ENCODE measurements around the gene GPR62. TPM values are rescaled to one million over a fixed set of nuclear protein-coding genes. Genes with fewer than 3 reads are reported as not detected.

GPR62 gene
- total and polyA plus RNA-seq, 7 donors = 0.03 to 1.1 (median 0.71) TPM; not detected in 4

DNA sequence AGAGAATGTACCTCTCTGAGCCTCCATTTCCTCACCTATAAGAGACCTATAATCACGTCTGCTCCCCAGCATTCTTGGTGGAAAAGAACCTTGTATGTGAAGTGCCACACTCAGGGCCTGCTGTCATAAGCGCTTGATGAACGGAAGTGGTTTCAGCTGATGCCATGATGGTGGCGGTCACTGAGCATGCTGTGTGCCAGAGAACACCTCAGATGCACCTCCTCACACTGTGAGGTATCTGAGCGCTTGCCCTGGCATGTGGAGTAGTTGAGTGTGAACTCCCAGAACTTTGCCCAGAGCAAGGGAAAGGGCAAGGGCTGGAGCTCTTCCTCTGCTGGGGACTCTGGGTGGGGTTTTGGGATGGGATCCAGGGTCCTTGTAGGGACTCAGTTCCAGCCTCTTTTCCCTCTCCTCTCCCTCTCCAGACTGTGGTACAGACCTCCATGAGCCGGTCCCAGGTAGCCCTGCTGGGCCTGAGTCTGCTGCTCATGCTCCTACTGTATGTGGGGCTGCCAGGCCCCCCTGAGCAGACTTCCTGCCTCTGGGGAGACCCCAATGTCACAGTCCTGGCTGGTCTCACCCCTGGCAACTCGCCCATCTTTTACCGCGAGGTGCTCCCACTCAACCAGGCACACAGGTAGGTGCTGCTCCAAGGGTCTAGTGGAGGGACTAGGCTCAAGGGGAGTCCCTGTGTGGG, 22.4 kb downstream of the GPR62 start:
- DNase-seq = no peak
- WGBS, 2 donors = 91 to 94% methylated on average over 9 of the region's 9 CpGs
- peaks cover 0 to 7% (median 0%) of the 10 kb centered on the region in 4 donors for H3K36me3 ChIP-seq
- TF ChIP-seq EP300 (IDR thresholded peaks at IDR 0.05) (no peak), POLR2A (IDR thresholded peaks at IDR 0.05) (no peak), POLR2AphosphoS5 (IDR thresholded peaks at IDR 0.05) (no peak)
- TF ChIP-seq, protein P1, sequence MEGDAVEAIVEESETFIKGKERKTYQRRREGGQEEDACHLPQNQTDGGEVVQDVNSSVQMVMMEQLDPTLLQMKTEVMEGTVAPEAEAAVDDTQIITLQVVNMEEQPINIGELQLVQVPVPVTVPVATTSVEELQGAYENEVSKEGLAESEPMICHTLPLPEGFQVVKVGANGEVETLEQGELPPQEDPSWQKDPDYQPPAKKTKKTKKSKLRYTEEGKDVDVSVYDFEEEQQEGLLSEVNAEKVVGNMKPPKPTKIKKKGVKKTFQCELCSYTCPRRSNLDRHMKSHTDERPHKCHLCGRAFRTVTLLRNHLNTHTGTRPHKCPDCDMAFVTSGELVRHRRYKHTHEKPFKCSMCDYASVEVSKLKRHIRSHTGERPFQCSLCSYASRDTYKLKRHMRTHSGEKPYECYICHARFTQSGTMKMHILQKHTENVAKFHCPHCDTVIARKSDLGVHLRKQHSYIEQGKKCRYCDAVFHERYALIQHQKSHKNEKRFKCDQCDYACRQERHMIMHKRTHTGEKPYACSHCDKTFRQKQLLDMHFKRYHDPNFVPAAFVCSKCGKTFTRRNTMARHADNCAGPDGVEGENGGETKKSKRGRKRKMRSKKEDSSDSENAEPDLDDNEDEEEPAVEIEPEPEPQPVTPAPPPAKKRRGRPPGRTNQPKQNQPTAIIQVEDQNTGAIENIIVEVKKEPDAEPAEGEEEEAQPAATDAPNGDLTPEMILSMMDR (IDR thresholded peaks at IDR 0.05) = no peak
- H3K4me3 ChIP-seq = no peak overlapping the region
- no peaks in the 10 kb centered on the region for H3K27me3 ChIP-seq
- intact Hi-C loops (cut with DNase I) = no loop called here
- H3K4me1 ChIP-seq = peaks cover 0 to 39% (median 34%) of the 10 kb centered on the region in 4 donors
- no peaks in the 10 kb centered on the region for H3K9me3 ChIP-seq
- no peak overlapping the region for H3K27ac ChIP-seq

DNA sequence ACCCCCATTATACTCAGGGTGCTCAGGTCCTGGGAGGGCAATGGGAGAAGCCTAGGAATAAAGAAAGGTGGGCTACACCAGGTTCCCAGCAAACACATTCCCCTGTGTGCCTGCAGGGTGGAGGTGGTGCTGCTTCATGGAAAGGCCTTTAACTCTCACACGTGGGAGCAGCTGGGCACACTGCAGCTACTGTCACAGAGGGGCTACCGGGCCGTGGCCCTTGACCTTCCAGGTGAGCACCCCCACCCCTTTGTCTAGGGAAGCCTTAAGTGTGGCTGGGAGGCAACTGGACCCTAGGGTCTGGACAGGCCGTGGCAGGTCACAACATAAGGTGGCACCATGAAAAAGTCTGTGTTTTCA, 22.9 kb downstream of the GPR62 start:
- H3K4me1 ChIP-seq = peaks cover 0 to 40% (median 32%) of the 10 kb centered on the region in 4 donors

DNA sequence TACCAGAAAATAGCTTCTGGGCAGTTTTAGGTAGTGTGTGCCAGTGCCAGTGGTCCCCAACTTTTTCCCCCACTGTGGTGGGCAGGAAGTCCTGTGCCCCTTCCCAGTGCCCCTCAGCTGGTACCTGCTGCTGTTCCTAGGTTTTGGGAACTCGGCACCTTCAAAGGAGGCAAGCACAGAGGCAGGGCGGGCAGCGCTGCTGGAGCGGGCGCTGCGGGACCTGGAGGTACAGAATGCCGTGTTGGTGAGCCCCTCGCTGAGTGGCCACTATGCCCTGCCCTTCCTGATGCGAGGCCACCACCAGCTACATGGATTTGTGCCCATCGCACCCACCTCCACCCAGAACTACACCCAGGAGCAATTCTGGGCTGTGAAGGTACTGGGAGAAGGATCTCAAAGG, 25.1 kb downstream of the GPR62 start:
- no peaks in the 10 kb centered on the region for H3K27me3 ChIP-seq
- WGBS, 2 donors = 97% methylated on average over 10 of the region's 10 CpGs
- H3K27ac ChIP-seq = no peak overlapping the region
- H3K36me3 ChIP-seq = peaks cover 0 to 7% (median 0%) of the 10 kb centered on the region in 4 donors
- intact Hi-C loops (cut with DNase I) = no loop called here
- H3K4me1 ChIP-seq = peaks cover 0 to 38% (median 30%) of the 10 kb centered on the region in 4 donors
- no peak for TF ChIP-seq POLR2AphosphoS5 (IDR thresholded peaks at IDR 0.05)
- no peak for TF ChIP-seq POLR2A (IDR thresholded peaks at IDR 0.05)
- TF ChIP-seq EP300 (IDR thresholded peaks at IDR 0.05) = no peak
- TF ChIP-seq, protein P1 (IDR thresholded peaks at IDR 0.05) = no peak
- no peak for DNase-seq
- no peak overlapping the region for H3K4me3 ChIP-seq
- no peaks in the 10 kb centered on the region for H3K9me3 ChIP-seq

More for the DNA sequence above, 22.9 kb downstream of the GPR62 start:
- Histone ChIP-seq H3K36me3 (peaks cover 0 to 7% (median 0%) of the 10 kb centered on the region in 4 donors), H3K27ac (no peak overlapping the region), H3K27me3 (no peaks in the 10 kb centered on the region), H3K4me3 (no peak overlapping the region), H3K9me3 (no peaks in the 10 kb centered on the region)
- WGBS, 2 donors = 84 to 90% methylated on average over 4 of the region's 4 CpGs
- TF ChIP-seq POLR2AphosphoS5 (IDR thresholded peaks at IDR 0.05) = no peak
- TF ChIP-seq POLR2A (IDR thresholded peaks at IDR 0.05) = no peak
- TF ChIP-seq EP300 (IDR thresholded peaks at IDR 0.05) = no peak
- TF ChIP-seq, protein P1 (IDR thresholded peaks at IDR 0.05) = no peak
- no peak for DNase-seq
- intact Hi-C loops (cut with DNase I) = no loop called here

DNA sequence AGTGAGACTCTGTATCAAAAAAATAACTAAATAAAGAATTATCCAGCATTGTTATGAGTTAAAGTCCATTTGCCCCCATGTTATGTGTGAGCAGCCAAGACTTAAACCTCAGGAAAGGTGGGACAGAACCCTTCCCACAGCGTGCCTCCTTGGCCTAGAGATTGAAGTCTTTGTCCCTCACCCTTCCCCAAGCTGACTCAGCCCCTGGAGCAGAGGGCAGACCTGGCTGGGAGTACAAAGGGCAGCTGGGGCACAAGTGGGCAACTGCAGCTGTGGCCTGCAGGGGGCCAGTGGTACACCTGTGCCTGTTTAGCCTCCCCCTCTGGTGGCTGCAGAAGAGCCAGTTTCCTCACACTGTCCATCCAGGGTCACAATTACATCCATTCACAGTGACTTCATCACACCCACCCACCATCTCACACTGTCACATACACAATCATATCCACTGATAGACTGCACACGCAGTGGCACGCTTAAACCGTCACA, 27.2 kb downstream of the GPR62 start:
- peak overlapping the region; percentile 46 to 72 (median 59) for H3K4me3 ChIP-seq
- intact Hi-C loops (cut with DNase I) = no loop called here
- no peak for DNase-seq
- 3 to 9% methylated on average over 4 of the region's 4 CpGs for WGBS, 2 donors
- TF ChIP-seq EP300 (IDR thresholded peaks at IDR 0.05) = no peak
- TF ChIP-seq, protein P1 (IDR thresholded peaks at IDR 0.05) = peak in 3 of 4 experiments; percentile 36 to 62 (median 42)
- TF ChIP-seq POLR2A (IDR thresholded peaks at IDR 0.05) = no peak
- peak overlapping the region; percentile 93 to 96 (median 94) for H3K27ac ChIP-seq
- no peaks in the 10 kb centered on the region for H3K9me3 ChIP-seq
- peaks cover 0 to 26% (median 21%) of the 10 kb centered on the region in 4 donors for H3K4me1 ChIP-seq
- no peaks in the 10 kb centered on the region for H3K27me3 ChIP-seq
- peaks cover 0 to 7% (median 0%) of the 10 kb centered on the region in 4 donors for H3K36me3 ChIP-seq

Data from sigmoid colon (tissue), 7 donors.